K562 (cell line): ENCODE data around the gene UBR7. TPM values are rescaled to one million over a fixed set of nuclear protein-coding genes. Genes with fewer than 3 reads are reported as not detected.
A peak's percentile ranks its signal among the peaks of the same experiment; 100 is the strongest.

ENCODE experiments used
- ARID1B ChIP-seq: fragments of 450-650 bp; IDR thresholded peaks from 2 replicates; pipeline ENCODE4 v1.6.1; 2016; ENCODE audit warnings: antibody characterized with exemption, mild to moderate bottlenecking, inconsistent platforms
- ATF3 ChIP-seq, 2 experiments: fragments of 450-650 bp in 1 of 2; sonication (generic) in 1 of 2; formaldehyde crosslinking in 1 of 2; IDR thresholded peaks in 1 of 2; conservative IDR thresholded peaks in 1 of 2; 2 replicates each; pipeline versions ENCODE4 v1.6.1 to v1.8.1; 2016 to 2023; ENCODE audit warnings: mild to moderate bottlenecking in 2 of 2, moderate library complexity in 2 of 2, inconsistent platforms in 1 of 2, missing genetic modification reagents in 1 of 2
- ATF7 ChIP-seq: fragments of 450-650 bp; IDR thresholded peaks from 2 replicates; pipeline ENCODE4 v1.7.1; 2014; ENCODE audit warnings: mild to moderate bottlenecking, moderate library complexity
- CBFA2T3 ChIP-seq: fragments of 450-650 bp; IDR thresholded peaks from 2 replicates; pipeline ENCODE4 v1.6.1; 2017
- CC2D1A ChIP-seq: fragments of 450-650 bp; IDR thresholded peaks from 2 replicates; pipeline ENCODE4 v1.6.1; 2017; ENCODE audit warnings: mild to moderate bottlenecking
- CHCHD3 ChIP-seq: fragments of 250-450 bp; sonication (Bioruptor Pico); IDR thresholded peaks from 2 replicates; pipeline ENCODE4 v2.1.2; 2022; ENCODE audit warnings: mild to moderate bottlenecking
- CREM ChIP-seq: IDR thresholded peaks from 2 replicates; pipeline ENCODE4 v1.6.1; 2014; ENCODE audit warnings: antibody characterized with exemption, low read depth
- DPF2 ChIP-seq: fragments of 450-650 bp; IDR thresholded peaks from 2 replicates; pipeline ENCODE4 v1.6.1; 2016
- EGR1 ChIP-seq: fragments of 450-650 bp; conservative IDR thresholded peaks from 2 replicates; pipeline ENCODE4 v1.6.1; 2017; ENCODE audit warnings: mild to moderate bottlenecking
- EHMT2 ChIP-seq: fragments of 450-650 bp; IDR thresholded peaks from 2 replicates; pipeline ENCODE4 v1.6.1; 2018; ENCODE audit warnings: antibody characterized with exemption
- FOXK2 ChIP-seq, 2 experiments: fragments of 450-650 bp; IDR thresholded peaks in 1 of 2; conservative IDR thresholded peaks in 1 of 2; 2 replicates each; pipeline ENCODE4 v1.6.1; 2016; ENCODE audit warnings: low read depth in 2 of 2, mild to moderate bottlenecking in 1 of 2
- GATAD2A ChIP-seq: fragments of 450-650 bp; IDR thresholded peaks from 2 replicates; pipeline ENCODE4 v1.6.1; 2017
- JUND ChIP-seq, 2 experiments: IDR thresholded peaks; 2 replicates in 1 of 2; 3 replicates in 1 of 2; pipeline ENCODE4 v1.6.1; 2011; ENCODE audit warnings: borderline replicate concordance in 2 of 2, low read depth in 2 of 2, low read length in 2 of 2, improper control_type of control experiment in 1 of 2, missing biosample characterization in 1 of 2, missing genetic modification characterization in 1 of 2, missing genetic modification reagents in 1 of 2
- KDM1A ChIP-seq, 2 experiments: fragments of 450-650 bp; IDR thresholded peaks; 2 replicates each; pipeline ENCODE4 v1.6.1; 2016; ENCODE audit warnings: mild to moderate bottlenecking in 2 of 2
- MEIS2 ChIP-seq: fragments of 450-650 bp; IDR thresholded peaks from 2 replicates; pipeline ENCODE4 v1.6.1; 2014; ENCODE audit warnings: mild to moderate bottlenecking; ENCODE audit not compliant: partially characterized antibody
- MLX ChIP-seq, 2 experiments: fragments of 450-650 bp in 1 of 2; sonication (generic) in 1 of 2; formaldehyde crosslinking; conservative IDR thresholded peaks; 2 replicates each; pipeline versions ENCODE4 v1.4.0 to v1.8.1; 2020 to 2022; ENCODE audit warnings: mild to moderate bottlenecking in 1 of 2, missing genetic modification reagents in 1 of 2
- NRF1 ChIP-seq, 2 experiments: fragments of 450-650 bp; IDR thresholded peaks in 1 of 2; conservative IDR thresholded peaks in 1 of 2; 2 replicates each; pipeline ENCODE4 v1.6.1; 2014; ENCODE audit warnings: mild to moderate bottlenecking in 2 of 2
- RFX1 ChIP-seq: fragments of 450-650 bp; IDR thresholded peaks from 2 replicates; pipeline ENCODE4 v1.6.1; 2016; ENCODE audit warnings: mild to moderate bottlenecking, moderate library complexity
- TFAP4 ChIP-seq: sonication (generic); formaldehyde crosslinking; IDR thresholded peaks from 2 replicates; pipeline ENCODE4 v1.8.0; 2022; ENCODE audit warnings: missing genetic modification reagents, mild to moderate bottlenecking, moderate library complexity, borderline replicate concordance
- ZBTB17 ChIP-seq: fragments of 450-650 bp; formaldehyde crosslinking; IDR thresholded peaks from 2 replicates; pipeline ENCODE4 v1.4.0; 2020; ENCODE audit warnings: mild to moderate bottlenecking
- ZBTB8A ChIP-seq: fragments of 450-650 bp; IDR thresholded peaks from 2 replicates; pipeline ENCODE4 v1.6.1; 2018; ENCODE audit warnings: mild to moderate bottlenecking, moderate library complexity; ENCODE audit not compliant: partially characterized antibody
- ZNF561 ChIP-seq: fragments of 450-650 bp; formaldehyde crosslinking; conservative IDR thresholded peaks from 2 replicates; pipeline ENCODE4 v1.4.0; 2020; ENCODE audit warnings: mild to moderate bottlenecking, moderate library complexity
- ZNF668 ChIP-seq: fragments of 250-450 bp; sonication (Bioruptor Pico); IDR thresholded peaks from 2 replicates; pipeline ENCODE4 v1.8.0; 2022; ENCODE audit warnings: mild to moderate bottlenecking, inconsistent platforms
- ZNF717 ChIP-seq: fragments of 250-450 bp; sonication (Bioruptor Pico); IDR thresholded peaks from 2 replicates; pipeline ENCODE4 v1.5.0; 2021
- polyA plus RNA-seq, 8 experiments: library from polyadenylated mRNA; depleted of rRNA in 4 of 8; stranded (reverse) in 5 of 8; unstranded in 3 of 8; fragments of >200 nt; fragmentation: Nextera tagmentation in 2 of 8; fragmentation: Illumina TruSeq in 1 of 8; extraction: Ambion mirVana in 2 of 8; extraction: Trizol in 1 of 8; gene quantifications; 2 replicates each; pipeline versions ENCODE4 v1.2.1 to v1.2.3, GENCODE V29; 2011 to 2014; ENCODE audit warnings: inconsistent platforms in 1 of 8, missing spikeins in 1 of 8
- total RNA-seq, 7 experiments: library from RNA; depleted of rRNA in 6 of 7; stranded (reverse); fragments of >200 nt in 6 of 7; fragmentation: Illumina TruSeq in 2 of 7; extraction: Trizol in 2 of 7; gene quantifications; 2 replicates each; pipeline versions ENCODE4 v1.2.1 to v1.2.3, GENCODE V29; 2011 to 2021; ENCODE audit warnings: low replicate concordance in 1 of 7
- TF ChIP-seq, protein P1 (sequence below): fragments of 450-650 bp; conservative IDR thresholded peaks from 2 replicates; pipeline ENCODE4 v1.6.1; 2016; ENCODE audit warnings: missing genetic modification characterization, low read depth, mild to moderate bottlenecking, missing compliant biosample characterization, moderate library complexity
- TF ChIP-seq, protein P2 (sequence below): fragments of 450-650 bp; IDR thresholded peaks from 2 replicates; pipeline ENCODE4 v1.6.1; 2016

UBR7 gene
- total and polyA plus RNA-seq, 9 of the 15 experiments (the other 6 are each of a cell fraction or from before 2014, with no cell fraction given), result 12.5 to 63.0 (median 34.4) TPM

DNA sequence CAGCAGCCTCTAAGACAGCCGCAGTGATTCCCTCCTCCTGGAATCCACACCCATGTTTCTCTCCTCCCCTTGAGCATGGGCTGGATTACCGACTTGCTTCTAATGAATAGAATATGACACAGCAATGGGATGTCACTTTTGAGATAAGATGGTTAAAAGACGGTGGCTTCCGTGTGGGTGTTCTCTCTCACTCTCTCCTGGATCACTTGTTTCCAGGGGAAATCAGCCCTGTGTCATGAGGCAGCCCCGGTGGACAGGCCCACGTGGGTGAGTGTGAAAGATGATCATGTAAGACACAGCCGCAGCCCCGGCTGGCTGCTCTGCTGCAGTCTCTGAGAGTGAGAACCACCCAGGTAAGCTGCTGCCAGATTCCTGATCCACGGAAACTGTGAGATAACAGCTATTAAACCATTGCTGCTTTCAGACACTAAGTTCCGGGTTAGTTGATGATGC is 33.1 kb upstream of the UBR7 start (continued):
- TF ChIP-seq ARID1B (peak; percentile 35; the same call in 1 of the 2 replicates), CHCHD3 (CRISPR knock-in tag) (no peak), CC2D1A (no peak), CBFA2T3 (0 out of 2 replicates have a peak, but pooled peaks have one; percentile 3), ZBTB17 (CRISPR knock-in tag) (no peak), ZNF668 (CRISPR knock-in tag) (no peak), GATAD2A (0 out of 2 replicates have a peak, but pooled peaks have one; percentile 29), JUND (IDR thresholded peaks at IDR 0.05; ENCODE audit: borderline replicate concordance, low read depth, low read length) (peak; percentile 2; the same call in 1 of the 2 replicates), JUND (tag; IDR thresholded peaks at IDR 0.05; ENCODE audit: borderline replicate concordance, low read depth, low read length) (no peak), ZBTB8A (no peak), KDM1A (IDR thresholded peaks at IDR 0.05) (peak; percentile 31 to 54; a peak in 1 of 4 replicates), EGR1 (peak; percentile 83), MEIS2 (peak; percentile 65), RFX1 (peak; percentile 74), ZNF717 (CRISPR knock-in tag) (no peak), FOXK2 (conservative IDR thresholded peaks at IDR 0.05 in 1 of 2, IDR thresholded peaks at IDR 0.05 in 1 of 2; ENCODE audit: low read depth in 2 of 2) (peak; percentile 41 to 52; a peak in 2 of 4 replicates), ZNF561 (CRISPR knock-in tag) (no peak), EHMT2 (no peak), NRF1 (conservative IDR thresholded peaks at IDR 0.05 in 1 of 2, IDR thresholded peaks at IDR 0.05 in 1 of 2) (peak; percentile 45 to 56), TFAP4 (CRISPR knock-in tag) (0 out of 2 replicates have a peak, but pooled peaks have one; percentile 23), ATF3 (IDR thresholded peaks at IDR 0.05) (0 out of 2 replicates have a peak, but pooled peaks have one; percentile 23), ATF3 (CRISPR knock-in tag; conservative IDR thresholded peaks at IDR 0.05) (no peak), ATF7 (peak; percentile 43; the same call in 1 of the 2 replicates), CREM (peak; percentile 71), MLX (CRISPR knock-in tag; conservative IDR thresholded peaks at IDR 0.05) (no peak), DPF2 (0 out of 2 replicates have a peak, but pooled peaks have one; percentile 27)
- TF ChIP-seq, protein P1, sequence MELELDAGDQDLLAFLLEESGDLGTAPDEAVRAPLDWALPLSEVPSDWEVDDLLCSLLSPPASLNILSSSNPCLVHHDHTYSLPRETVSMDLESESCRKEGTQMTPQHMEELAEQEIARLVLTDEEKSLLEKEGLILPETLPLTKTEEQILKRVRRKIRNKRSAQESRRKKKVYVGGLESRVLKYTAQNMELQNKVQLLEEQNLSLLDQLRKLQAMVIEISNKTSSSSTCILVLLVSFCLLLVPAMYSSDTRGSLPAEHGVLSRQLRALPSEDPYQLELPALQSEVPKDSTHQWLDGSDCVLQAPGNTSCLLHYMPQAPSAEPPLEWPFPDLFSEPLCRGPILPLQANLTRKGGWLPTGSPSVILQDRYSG, result no peak
- TF ChIP-seq, protein P2, sequence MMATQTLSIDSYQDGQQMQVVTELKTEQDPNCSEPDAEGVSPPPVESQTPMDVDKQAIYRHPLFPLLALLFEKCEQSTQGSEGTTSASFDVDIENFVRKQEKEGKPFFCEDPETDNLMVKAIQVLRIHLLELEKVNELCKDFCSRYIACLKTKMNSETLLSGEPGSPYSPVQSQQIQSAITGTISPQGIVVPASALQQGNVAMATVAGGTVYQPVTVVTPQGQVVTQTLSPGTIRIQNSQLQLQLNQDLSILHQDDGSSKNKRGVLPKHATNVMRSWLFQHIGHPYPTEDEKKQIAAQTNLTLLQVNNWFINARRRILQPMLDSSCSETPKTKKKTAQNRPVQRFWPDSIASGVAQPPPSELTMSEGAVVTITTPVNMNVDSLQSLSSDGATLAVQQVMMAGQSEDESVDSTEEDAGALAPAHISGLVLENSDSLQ, result peak; percentile 63
